EH (cell line): ENCODE measurements around the gene SERPINB11.
A peak's percentile ranks its signal among the peaks of the same experiment; 100 is the strongest.
"Not testable (repeated sequence)": the region's sequence is repeated elsewhere in the genome, so short reads cannot be mapped to it uniquely, and the experiment has no call there.

Source experiments
- DNase-seq: peaks from one replicate; pipeline ENCODE4 v3.0.0-alpha.2; 2015; ENCODE audit warnings: low read depth

Gene SERPINB11

GRCh38 chr18:63725682-63726480 lies 23.1 kb downstream of the SERPINB11 start:
- DNase-seq = peak; percentile 23

- peak; percentile 71 for DNase-seq
Measured at GRCh38 chr18:63730773-63731172, 28.0 kb downstream of the SERPINB11 start.

DNA sequence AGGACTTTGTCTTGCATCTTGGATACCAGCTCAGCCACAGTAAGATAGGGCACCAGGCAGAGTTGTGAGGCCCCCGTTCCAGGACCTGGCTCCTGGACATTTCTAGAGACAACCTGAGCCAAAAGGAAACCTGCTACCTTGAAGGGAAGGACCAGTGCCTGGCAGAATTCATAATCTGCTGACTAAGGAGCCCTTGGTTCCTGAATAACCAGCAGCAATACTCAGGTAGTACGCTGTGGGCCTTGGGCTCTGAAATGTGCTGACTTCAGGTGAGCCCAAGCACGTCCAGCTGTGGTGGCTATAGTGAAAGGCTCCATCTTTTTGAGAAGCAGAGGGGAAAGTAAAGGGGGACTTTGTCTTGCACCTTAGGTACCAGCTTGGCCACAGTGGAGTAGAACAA lies 28.5 kb downstream of the SERPINB11 start:
- DNase-seq = no peak

GRCh38 chr18:63736876-63737275 lies 34.1 kb downstream of the SERPINB11 start:
- peak; percentile 67 for DNase-seq

GRCh38 chr18:63741769-63742168 lies 39.0 kb downstream of the SERPINB11 start:
- DNase-seq = peak; percentile 68

DNA sequence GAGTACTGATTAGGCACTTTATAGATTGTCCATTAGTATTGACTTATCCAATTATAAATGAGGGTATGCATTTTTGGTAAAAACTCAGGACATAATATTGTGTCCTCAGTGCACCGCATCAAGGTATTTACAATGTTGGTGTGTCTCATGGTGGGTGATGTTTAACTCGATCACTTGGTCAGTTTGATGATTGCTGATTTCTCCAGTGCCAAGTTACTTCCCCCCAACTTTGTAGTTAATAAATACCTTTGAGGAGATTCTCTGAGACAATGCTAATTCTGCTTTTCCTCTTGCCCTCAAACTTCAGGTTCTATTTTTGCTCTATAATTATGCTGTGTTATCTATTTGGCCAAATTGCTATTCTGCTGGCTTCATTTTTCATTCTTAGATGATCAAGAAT lies 44.2 kb downstream of the SERPINB11 start:
- DNase-seq = no peak

GRCh38 chr18:63749489-63749888 lies 46.7 kb downstream of the SERPINB11 start:
- no peak for DNase-seq

DNA sequence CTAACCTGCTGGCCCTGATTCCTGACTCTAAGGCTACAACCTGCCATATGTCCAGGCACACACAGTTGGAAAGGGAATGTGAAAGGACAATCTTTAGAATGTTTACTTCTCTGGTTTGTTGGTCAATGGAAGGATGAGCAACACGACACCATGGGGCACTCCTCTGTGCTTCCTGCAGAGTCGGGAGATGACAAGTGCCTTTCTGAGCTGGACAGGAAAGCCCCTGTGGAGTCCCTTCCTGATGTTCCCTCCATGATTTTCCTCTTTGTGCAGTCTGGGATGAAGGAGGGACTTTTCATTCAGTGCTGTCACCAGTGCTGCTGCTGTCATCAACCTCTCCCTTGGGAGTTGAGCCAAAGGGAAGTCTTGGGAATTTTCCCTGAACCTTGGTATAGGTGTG lies 49.9 kb downstream of the SERPINB11 start:
- DNase-seq = no peak

DNA sequence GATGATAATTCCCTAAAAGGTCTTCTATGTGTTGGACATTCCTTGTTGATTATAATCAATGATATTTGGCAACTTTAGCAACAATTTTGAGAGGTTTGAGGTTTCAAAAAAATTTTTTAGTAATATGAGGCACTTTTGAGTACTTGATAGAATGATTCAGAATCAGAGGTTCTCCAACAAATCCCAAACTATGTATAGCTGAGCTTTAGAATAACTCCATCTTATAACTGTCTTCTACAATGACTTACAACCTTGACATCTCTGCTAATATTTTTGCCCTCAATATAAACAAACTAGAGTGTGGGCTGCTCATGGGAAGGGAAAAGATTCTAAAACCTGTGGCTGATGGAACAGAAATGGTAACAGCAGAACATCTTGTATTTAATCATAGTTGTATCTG lies 50.9 kb downstream of the SERPINB11 start:
- DNase-seq = peak; percentile 24

GRCh38 chr18:63757541-63757940 lies 54.8 kb downstream of the SERPINB11 start:
- no peak for DNase-seq

GRCh38 chr18:63758615-63759240 lies 56.0 kb downstream of the SERPINB11 start:
- no peak for DNase-seq

DNA sequence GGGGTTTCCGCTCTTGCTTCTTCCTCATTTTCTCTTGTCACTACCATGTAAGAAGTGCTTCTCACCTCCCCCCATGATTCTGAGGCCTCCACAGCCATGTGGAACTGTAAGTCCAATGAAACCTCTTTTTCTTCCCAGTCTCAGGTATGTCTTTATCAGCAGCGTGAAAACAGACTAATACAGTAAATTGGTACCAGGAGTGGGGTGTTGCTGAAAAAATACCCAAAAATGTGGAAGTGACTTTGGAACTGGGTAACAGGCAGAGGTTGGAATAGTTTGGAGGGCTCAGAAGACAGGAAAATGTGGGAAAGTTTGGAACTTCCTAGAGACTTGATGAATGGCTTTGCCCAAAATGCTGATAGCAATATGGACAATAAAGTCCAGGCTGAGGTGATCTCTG lies 57.0 kb downstream of the SERPINB11 start:
- DNase-seq = not testable (repeated sequence)

- DNase-seq = peak; percentile 87
Measured at GRCh38 chr18:63762518-63762917, 59.8 kb downstream of the SERPINB11 start.

GRCh38 chr18:63763831-63764600 lies 61.3 kb downstream of the SERPINB11 start:
- peak; percentile 59 for DNase-seq

DNA sequence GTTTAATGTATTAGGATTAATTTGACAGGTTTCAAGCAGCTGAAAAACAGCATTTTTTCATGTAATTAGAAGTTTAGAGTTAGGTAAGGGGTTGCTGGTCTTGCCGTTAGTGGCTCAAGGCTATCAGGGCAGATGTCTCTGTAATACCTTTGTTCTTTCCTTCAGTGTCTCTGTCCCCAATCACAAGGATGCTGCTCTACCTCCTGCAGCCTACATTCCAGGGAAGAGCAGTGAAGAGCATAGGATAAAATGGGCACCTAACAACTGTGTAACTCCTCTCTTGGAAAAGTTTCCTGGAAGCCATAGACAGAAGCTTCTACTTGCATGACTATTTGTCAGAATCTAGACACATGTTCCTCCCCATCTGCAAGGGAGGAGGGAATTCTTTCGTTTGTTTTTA lies 63.1 kb downstream of the SERPINB11 start:
- DNase-seq = no peak
